OCI-LY7 (cell line): ENCODE measurements around the gene NUDT6. TPM values are rescaled to one million over a fixed set of nuclear protein-coding genes. Genes with fewer than 3 reads are reported as not detected.
"Not testable (repeated sequence)": the region's sequence is repeated elsewhere in the genome, so short reads cannot be mapped to it uniquely, and the experiment has no call there.

ENCODE experiments used
- BruUV-seq: library from RNA; stranded (reverse); fragments of 400-500 nt; replicated peaks from 2 replicates; lab custom pipeline; 2021; lab: Mats Ljungman, UMichigan
- CTCF ChIA-PET: fragments of 300-600 bp; sonication (Branson Sonifier 250); formaldehyde crosslinking; loops from one replicate; lab custom pipeline; 2022; ENCODE audit warnings: antibody characterized with exemption; ENCODE audit not compliant: unreplicated experiment; lab: Charles Lee
- POLR2A ChIA-PET: fragments of 300-600 bp; sonication (Branson Sonifier 250); formaldehyde crosslinking; loops from one replicate; lab custom pipeline; 2022; ENCODE audit warnings: antibody characterized with exemption; lab: Charles Lee
- DNase-seq: peaks from one replicate; pipeline ENCODE4 v3.0.0-alpha.2; 2015; ENCODE audit warnings: low spot score
- H2AFZ ChIP-seq: fragments of 200-600 bp; sonication (generic), shearing (Covaris generic); 2 replicates; pipeline ENCODE4 v1.6.1; 2014; ENCODE audit warnings: mild to moderate bottlenecking, antibody characterized with exemption, low read length, moderate library complexity
- H3K27ac ChIP-seq: fragments of 200-600 bp; sonication (generic); 2 replicates; pipeline ENCODE4 v1.5.1; 2014; ENCODE audit warnings: mixed run types, low read depth, mild to moderate bottlenecking, moderate library complexity, low read length, inconsistent platforms; ENCODE audit not compliant: poor library complexity, severe bottlenecking
- H3K36me3 ChIP-seq: fragments of 200-600 bp; sonication (generic); 2 replicates; pipeline ENCODE4 v1.6.1; 2014; ENCODE audit warnings: mild to moderate bottlenecking, antibody characterized with exemption, low read length, moderate library complexity, mixed read lengths; ENCODE audit not compliant: insufficient read depth
- H3K4me1 ChIP-seq: fragments of 200-600 bp; sonication (generic); 2 replicates; pipeline ENCODE4 v1.5.1; 2014; ENCODE audit warnings: mild to moderate bottlenecking, low read length; ENCODE audit not compliant: insufficient read depth, poor library complexity, severe bottlenecking
- H3K4me2 ChIP-seq: fragments of 200-600 bp; sonication (generic); 2 replicates; pipeline ENCODE4 v1.6.1; 2014; ENCODE audit warnings: mild to moderate bottlenecking, low read length
- H3K4me3 ChIP-seq: fragments of 200-600 bp; sonication (generic); 2 replicates; pipeline ENCODE4 v1.5.1; 2014; ENCODE audit warnings: mild to moderate bottlenecking, low read depth, low read length; ENCODE audit not compliant: poor library complexity, severe bottlenecking
- H3K79me2 ChIP-seq: fragments of 200-600 bp; sonication (generic); 2 replicates; pipeline ENCODE4 v1.6.1; 2016; ENCODE audit warnings: low read depth, mild to moderate bottlenecking, low read length, moderate library complexity, mixed read lengths; ENCODE audit not compliant: insufficient read depth
- H3K9me2 ChIP-seq: fragments of 200-600 bp; sonication (generic); 2 replicates; pipeline ENCODE4 v1.6.1; 2016; ENCODE audit warnings: mild to moderate bottlenecking, low read length, mixed read lengths; ENCODE audit not compliant: insufficient read depth
- H3K9me3 ChIP-seq: fragments of 200-600 bp; sonication (generic); 2 replicates; pipeline ENCODE4 v1.6.1; 2014; ENCODE audit warnings: mild to moderate bottlenecking, mixed run types, low read length, mixed read lengths
- H4K20me1 ChIP-seq: fragments of 200-600 bp; sonication (generic); 2 replicates; pipeline ENCODE4 v1.6.1; 2014; ENCODE audit warnings: mild to moderate bottlenecking, antibody characterized with exemption, low read length, moderate library complexity, mixed read lengths; ENCODE audit not compliant: insufficient read depth
- CTCF ChIP-seq: fragments of 200-600 bp; sonication (generic); conservative IDR thresholded peaks from 2 replicates; pipeline ENCODE4 v1.5.1; 2014; ENCODE audit warnings: mild to moderate bottlenecking, antibody characterized with exemption, low read length, moderate library complexity, mixed read lengths
- EZH2phosphoT487 ChIP-seq: fragments of 200-600 bp; sonication (generic); IDR thresholded peaks from 2 replicates; pipeline ENCODE4 v1.6.1; 2018; ENCODE audit warnings: low read depth, borderline replicate concordance, mild to moderate bottlenecking, mixed run types, antibody characterized with exemption, low read length, moderate library complexity, mixed read lengths
- intact Hi-C: fragments of 100-400 bp; cut with micrococcal nuclease; formaldehyde crosslinking; loops from one replicate; pipeline ENCODE4 v1.10.0; 2022; ENCODE audit not compliant: unreplicated experiment
- total RNA-seq, 2 experiments: library from RNA; depleted of rRNA in 1 of 2; stranded (reverse); fragments of >200 nt in 1 of 2; shearing (Covaris generic) in 1 of 2; gene quantifications; 2 replicates each; pipeline ENCODE4 v1.2.3, GENCODE V29; 2014 to 2022

Gene NUDT6
- total RNA-seq, 2 experiments from 2014 or later = 15.9 to 18.3 TPM

GRCh38 chr4:122948671-122949070, 26.3 kb upstream of the NUDT6 start:
- no TSS peak for BruUV-seq
- no peak for DNase-seq
- Histone ChIP-seq H3K36me3 (peaks cover 74% of the 10 kb centered on the region), H3K79me2 (no peaks in the 10 kb centered on the region), H3K4me2 (no peak overlapping the region), H3K4me1 (no peaks in the 10 kb centered on the region), H3K9me2 (no peaks in the 10 kb centered on the region), H3K4me3 (no peak overlapping the region), H4K20me1 (no peaks in the 10 kb centered on the region), H3K9me3 (no peaks in the 10 kb centered on the region), H3K27ac (no peak overlapping the region), H2AFZ (no peak overlapping the region)
- ChIA-PET CTCF (no interaction called here), POLR2A (no interaction called here)
- no peak for TF ChIP-seq CTCF
- TF ChIP-seq EZH2phosphoT487 = no peak
- intact Hi-C loops = no loop called here

- Histone ChIP-seq H3K4me3 (no peak overlapping the region), H3K4me1 (no peaks in the 10 kb centered on the region), H3K36me3 (peaks cover 49% of the 10 kb centered on the region), H4K20me1 (no peaks in the 10 kb centered on the region), H3K9me2 (no peaks in the 10 kb centered on the region), H3K27ac (no peak overlapping the region), H3K9me3 (no peaks in the 10 kb centered on the region), H2AFZ (no peak overlapping the region), H3K4me2 (no peak overlapping the region), H3K79me2 (no peaks in the 10 kb centered on the region)
- ChIA-PET CTCF (no interaction called here), POLR2A (no interaction called here)
- BruUV-seq = no TSS peak
- TF ChIP-seq CTCF (no peak), EZH2phosphoT487 (no peak)
- intact Hi-C loops = no loop called here
- DNase-seq = no peak
Measured at GRCh38 chr4:122946142-122946541, 23.7 kb upstream of the NUDT6 start.

- H4K20me1 ChIP-seq, CTCF ChIA-PET, H3K4me3 ChIP-seq, H3K9me3 ChIP-seq, H3K4me1 ChIP-seq, BruUV-seq, DNase-seq, H3K79me2 ChIP-seq, H3K4me2 ChIP-seq, H3K9me2 ChIP-seq, H2AFZ ChIP-seq, intact Hi-C loops, H3K27ac ChIP-seq, POLR2A ChIA-PET: not testable (repeated sequence)
- peaks cover 41% of the 10 kb centered on the region for H3K36me3 ChIP-seq
Measured at GRCh38 chr4:122945136-122945535, 22.7 kb upstream of the NUDT6 start.
